HT-29 (cell line): Measurements from ENCODE around the gene PRMT2. TPM values are rescaled to one million over a fixed set of nuclear protein-coding genes. Genes with fewer than 3 reads are reported as not detected.
A peak's percentile ranks its signal among the peaks of the same experiment; 100 is the strongest.

Experiments used
- DNase-seq: peaks from one replicate; pipeline ENCODE4 v3.0.0-alpha.2; 2015; ENCODE audit warnings: low spot score
- total RNA-seq: library from RNA; depleted of rRNA; stranded (reverse); fragments of >200 nt; shearing (Covaris generic); gene quantifications from 2 replicates; pipeline ENCODE4 v1.2.3, GENCODE V29; 2014; rRNA removed

PRMT2 gene
- total RNA-seq = 54.8 and 55.1 TPM in 2 replicates

DNA sequence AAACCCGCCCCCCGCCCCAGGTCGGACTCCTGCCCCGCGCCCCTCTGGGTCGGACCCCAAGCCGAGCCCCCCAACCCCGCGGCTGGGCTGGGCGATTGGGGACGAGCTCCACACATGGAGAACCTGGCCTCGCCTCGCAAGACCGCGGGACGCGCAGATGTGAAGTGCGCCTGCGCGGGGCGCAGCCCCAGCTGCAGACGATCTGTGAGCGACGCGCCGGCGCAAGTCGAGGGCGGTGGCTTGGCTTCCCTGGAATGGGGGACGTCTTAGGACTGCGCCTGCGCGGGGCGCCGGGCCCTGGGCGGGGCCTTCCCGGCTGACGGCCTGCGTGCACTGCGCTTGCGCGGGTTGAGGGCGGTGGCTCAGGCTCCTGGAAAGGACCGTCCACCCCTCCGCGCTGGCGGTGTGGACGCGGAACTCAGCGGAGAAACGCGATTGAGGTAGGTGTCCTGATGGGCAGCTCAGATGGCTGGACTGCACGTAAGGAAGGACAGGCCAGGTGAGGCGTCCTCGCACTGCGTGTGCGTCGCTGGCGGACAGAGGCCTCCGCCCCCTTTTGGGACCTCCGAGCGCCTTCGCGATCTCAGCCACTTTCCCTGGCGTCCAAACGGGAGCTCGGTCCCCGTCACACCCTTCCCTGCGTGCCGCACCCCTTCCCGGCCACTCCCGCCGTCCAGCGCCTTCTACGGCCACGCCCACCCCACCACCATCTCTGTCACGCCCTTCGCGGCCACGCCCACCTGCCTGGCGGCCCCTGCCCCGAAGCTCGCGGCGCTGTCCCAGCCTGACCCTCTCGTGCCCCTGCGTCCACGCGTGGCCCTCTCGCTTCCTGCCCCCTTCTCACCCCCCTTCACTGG lies at the start of gene PRMT2:
Gene PRMT2, plus strand, starts transcription at position 351 of the 857 bp plus-strand sequence. CDS start 1,278 bp downstream, outside the sequence.
- peak; percentile 95 for DNase-seq

DNA sequence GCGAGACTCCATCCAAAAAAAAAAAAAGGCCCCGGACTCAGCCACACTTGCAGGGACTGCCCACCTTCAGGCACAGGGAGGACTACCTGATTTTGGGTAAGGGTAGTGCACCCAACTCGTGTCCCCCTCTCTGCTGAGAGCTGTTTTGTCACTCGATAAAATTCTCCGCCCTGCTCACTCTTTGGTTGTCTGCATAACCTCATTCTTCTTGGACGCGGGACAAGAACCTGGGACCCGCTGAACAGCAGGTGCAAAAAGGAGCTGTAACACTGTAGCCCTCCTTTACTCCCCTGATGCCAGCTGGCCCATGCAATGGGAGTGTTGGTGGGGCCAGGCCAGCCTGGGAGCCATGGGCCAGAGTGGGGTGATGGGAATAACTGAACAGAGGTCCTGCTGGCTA lies 41.2 kb upstream of the PRMT2 start:
- no peak for DNase-seq

DNA sequence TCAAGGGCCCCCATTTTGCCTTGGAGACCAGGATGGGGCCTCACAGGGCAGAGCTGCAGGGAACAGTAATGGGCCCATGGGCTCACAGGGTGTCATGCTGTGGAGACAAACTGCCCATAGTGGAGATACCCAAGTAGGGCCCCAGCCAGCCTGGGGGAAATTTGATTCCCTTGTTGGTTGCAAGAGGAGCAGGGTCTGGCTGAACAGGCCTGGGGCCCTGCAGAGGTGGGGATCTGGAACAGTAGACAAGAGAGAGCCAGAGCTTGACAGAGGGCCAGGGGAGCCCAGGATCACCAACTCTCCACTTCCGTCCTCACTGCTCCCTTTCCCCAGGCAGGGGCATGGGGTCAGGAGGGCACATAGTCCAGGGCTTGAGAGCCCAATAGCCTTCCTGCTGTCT lies 39.3 kb upstream of the PRMT2 start:
- DNase-seq = no peak

DNA sequence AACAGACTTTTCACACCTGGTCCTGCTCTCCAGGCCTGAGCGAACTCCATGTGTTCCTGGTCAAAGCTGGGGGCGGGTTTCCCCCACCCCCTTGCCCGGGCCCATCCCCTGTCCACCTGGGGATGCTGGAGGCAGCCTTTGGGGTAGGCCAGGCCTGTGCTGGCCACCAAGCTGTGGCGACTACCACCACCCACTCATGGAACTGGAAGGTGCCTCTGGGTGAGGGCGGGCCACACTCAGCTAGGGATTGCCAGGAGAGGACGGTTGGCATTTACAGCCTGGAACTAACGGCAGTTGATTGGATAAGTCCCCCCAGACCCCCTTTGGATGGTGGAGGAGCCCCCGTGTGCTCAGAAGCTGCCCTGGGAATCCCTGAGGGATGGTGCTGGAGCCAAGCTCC lies 38.4 kb upstream of the PRMT2 start:
- no peak for DNase-seq

DNA sequence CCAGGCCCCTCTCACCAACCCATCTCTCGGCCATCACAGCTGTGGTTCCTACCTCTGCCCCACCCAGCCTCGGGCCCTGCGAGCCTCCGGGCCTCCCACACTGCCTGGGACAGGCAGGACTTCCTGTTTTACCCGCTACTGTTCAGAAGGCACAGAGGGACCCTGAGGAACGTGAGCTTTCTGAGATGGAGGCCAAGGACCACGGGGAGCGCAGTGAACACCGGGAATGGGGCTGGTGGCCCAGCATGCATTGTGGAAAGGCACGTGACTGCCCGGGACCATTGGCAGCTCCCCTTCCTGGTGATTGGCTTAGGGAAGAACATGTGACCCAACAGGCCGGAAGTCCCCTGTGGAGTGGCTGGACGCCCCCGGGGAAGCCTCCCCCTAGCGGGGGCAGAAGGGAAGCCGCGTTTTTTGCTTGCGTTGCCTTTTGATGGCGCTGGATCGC lies 37.6 kb upstream of the PRMT2 start:
- DNase-seq = no peak

DNA sequence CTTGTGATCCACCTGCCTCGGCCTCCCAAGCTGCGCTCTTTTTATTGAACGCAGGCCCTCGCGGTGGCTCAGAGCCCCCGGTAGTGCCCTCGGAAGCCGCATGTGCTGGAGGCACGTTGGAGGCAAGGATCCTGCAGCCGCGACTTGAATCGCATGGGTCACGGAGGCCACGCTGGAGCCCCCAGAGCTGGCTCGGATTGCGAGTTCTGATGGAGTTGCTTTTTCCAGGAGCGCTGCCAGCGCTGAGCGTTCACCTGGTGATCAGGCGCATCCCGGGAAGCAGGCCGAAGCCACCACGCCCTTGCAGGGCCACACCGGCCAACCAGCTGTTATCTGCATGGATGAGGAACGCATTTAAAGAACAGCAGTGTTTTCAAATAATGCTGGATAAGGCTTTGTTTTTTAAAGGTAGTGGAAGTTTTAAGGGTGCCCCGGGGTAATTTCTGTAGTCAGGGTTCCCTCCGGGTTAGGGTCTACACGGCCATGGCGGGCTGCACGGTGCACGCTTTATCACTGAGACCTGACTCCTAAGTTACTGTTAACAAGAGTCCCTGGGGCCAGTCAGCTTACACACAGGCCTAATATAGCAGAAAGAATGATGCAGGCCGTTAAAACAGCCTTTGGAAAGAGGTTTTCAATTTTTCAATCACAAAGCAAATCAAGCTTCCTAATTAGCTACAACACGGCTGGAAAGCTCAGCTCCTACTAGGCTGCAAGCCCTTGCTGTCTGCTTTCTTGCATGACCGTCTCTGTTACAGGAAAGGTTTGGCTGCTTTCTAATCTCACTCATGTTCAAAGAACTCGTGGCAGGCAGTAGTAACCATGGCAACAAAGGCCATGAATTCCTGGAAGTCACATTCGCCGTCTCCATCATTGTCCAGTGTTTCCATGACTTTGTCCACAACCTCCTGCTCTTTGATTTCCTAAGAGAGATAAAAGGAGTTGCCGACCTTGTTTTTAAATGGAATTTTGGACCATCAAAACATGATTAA lies 36.6 kb upstream of the PRMT2 start:
- no peak for DNase-seq

DNA sequence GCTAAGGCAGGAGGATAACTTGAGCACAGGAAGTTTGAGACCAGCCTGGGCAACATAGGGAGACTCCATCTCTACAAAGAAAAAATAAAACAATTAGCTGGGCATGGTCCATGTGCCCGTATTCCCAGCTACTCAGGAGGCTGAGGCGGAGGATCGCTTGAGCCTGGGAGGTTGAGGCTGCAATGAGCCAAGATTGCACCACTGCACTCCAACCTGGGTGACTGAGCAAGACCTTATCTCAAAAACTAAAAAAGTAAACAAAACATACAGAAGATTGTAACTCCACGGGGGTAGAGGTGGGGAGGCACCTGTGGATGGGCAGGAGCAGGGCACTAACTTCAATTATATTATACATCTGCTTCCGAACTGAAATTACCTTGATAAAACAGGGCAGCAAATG lies 35.2 kb upstream of the PRMT2 start:
- DNase-seq = no peak

DNA sequence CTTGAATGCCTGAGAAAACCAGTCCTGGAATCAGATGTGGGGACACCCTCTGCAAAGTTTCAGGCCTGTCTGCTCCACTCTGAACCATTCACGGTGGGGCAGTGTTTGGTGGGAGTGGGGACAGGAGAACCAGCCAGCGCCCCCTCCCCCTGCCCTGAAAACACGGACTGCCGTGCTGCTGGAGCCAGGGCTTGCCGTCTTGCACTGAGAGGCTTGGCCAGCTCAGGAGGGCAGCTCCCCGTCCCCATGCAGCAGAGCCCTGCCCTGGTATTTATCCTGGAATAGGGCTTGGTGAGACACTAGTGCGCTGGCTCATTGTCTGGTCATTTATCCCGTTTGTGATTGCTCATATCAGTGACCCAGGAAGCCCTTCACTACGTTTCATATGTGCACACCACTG lies 34.5 kb upstream of the PRMT2 start:
- no peak for DNase-seq

DNA sequence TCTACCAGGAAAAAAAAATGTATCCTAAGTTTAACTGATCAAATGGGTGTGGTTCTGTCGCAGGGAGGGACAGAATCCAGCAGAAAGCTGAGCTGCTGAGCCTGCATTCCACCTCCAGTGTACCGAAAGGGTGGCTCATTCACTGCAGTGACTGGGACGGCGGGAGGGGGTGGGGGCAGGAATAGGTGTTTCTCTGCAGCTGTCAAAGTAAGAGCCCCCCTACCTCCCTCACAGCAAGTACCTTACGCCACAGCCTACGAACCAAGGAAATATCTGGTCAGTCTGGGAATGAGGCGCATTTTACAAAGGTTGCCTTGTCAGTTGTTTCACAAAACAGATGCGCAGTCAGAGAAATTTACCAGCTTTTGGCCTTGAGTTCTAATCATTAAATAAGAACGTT lies 32.2 kb upstream of the PRMT2 start:
- no peak for DNase-seq

DNA sequence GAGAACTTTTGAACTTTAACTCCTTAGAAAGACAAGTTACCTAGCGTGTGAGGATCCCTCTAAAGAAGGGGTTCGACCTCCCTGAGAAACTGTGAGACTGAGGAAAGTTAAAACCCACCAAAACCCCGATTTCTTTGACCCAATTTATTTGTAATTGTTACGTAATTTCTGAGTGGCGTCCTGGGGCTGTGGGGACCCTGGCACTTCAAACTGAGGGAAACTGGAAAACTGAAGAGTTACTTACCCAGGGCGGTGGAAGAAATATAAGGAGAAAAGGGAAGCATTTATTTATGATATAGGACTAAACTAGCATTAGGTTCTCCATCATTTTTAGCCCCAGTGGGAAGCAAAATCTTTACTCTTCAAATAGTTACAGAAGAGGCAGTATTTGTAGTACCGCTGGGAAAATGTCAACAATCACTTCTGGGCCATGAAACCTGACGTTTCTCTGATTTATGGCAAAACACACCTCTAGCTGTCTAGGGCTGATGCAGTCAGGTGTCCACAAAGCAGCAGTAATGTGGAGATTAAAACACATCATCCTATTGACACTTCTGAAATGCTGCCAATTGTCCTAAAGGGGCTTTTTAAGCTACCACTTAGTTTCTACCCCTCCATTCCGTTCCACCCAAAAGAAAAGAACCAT lies 31.0 kb upstream of the PRMT2 start:
- no peak for DNase-seq

DNA sequence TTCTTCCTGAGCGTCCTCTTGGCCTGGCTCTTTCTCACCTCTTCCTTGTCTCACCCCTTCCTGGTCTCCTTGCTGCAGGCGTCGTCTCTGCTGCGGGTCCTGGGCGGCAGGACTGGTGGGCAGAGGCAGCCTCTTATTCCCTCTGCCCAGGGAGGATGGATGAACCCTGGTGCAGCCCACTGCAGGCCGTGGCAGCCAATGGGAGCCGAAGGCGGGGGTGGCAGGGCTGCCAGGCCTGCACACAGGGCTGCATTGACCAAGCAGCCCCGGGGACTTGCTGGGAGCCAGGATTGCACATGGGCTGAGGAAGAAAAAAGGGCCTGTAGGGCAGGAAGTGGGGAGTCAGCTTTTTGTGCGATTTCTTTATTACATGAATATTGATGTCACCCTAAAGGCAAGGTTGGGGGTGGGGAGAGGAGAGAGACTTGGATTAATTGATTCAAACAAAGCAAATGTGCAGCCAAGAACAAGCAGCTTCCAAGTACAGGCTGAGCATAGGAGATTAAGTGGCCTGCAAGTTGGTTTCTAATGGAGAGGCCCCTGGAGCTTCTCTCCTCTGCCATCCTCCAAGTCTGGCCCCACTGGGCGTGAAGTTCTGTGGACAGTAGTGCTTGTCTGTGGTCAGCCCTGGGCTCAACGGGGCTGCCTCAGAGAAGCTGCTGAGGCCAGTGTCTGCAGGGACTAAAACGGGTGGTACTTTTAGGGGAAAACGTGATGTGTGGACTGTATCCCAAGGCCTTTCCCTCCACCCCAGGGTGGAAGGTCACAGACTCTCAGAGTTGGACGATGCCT lies 30.3 kb upstream of the PRMT2 start, which contains the start of gene S100B:
Gene S100B, minus strand, starts transcription at position 108 of the 792 bp plus-strand sequence. CDS start 2,667 bp downstream, outside the sequence.
- no peak for DNase-seq

DNA sequence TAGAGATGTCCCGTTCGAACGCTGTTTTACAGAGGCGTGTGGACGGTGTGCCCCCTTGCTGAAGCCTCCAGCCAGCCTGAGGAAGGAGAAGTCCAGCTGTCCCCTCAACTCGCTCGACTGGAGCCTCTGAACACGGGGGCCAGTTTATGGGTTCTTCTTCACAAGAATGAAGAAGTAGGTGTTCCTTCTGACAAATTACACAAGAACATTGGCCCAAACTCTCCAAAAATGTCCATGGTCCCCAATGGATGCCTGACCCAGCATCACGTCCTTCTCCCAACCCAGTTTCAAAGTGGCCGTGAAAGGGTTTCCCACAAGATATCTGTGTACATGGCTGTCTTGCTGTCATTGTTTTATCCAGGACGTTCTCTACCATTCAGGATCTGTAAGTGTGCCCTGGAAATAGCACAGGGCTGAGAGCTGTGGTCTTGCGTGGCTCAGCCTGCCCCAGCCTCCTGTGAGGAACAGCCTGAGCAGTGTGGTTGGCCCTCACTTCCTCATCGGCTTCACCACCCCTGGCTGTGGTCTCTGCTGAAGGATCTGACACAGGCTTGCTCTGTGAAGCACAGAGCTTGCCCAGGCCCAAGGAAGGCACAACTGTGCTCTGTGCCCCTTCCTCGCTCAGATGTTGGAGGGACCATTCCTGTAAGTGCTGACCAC lies 29.6 kb upstream of the PRMT2 start:
- DNase-seq = no peak

DNA sequence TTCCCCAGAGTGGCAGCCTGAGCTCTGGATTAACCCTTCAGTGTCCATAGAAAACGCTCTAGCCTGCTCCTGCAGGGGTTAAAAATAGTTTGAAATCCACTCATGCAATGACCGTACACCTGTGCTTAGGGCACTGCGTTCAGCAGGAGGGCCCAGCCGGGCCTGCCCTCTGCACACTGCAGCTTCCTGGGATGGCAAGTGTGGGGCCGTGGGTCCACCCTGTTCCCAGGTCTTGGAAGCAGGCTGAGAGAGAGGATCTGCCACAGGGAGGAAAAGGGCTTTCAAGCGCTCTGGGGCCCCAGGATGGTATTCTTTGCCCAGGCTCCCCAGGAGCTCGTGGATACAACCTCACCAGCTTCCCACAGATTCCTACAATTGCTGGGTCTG lies 29.1 kb upstream of the PRMT2 start:
- DNase-seq = no peak

DNA sequence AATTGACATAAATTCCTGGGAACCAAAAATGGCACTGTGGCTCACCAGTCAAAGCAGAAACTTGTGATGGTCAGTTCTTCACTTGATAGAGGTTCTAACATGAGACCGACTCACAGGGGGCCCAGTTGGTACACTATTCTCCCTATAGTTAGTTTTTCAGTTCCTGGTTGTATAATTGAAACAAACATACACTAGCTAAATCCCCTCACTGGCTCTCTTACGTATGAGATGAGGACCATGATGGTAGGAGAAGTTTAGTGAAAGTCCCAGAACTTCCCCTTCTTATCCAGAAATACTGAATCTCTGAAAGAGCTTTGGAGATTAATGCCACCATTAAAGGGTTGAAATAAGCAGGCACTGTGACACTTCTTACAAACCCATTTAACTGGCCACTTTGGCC lies 27.8 kb upstream of the PRMT2 start:
- DNase-seq = no peak

DNA sequence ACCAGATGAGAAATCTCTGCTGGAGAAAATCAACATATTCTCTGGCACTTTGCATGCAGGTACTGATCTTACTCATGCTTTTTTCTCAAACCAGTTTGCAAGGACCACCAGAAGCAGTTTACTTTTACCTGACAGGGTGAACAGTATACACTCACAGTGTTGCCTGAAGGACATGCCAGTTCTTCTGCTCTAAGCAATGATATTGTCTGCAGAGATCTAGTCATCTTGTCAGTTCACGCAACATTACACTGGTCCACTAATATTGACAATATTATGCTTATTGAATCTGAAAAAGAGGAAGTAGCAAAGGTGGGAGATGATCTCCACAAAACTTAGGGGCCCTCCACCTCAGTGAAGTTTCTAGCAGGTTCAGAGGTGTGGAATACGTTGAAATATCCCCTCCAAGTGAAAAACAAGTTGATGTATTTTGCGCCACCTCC lies 26.8 kb upstream of the PRMT2 start:
- no peak for DNase-seq

DNA sequence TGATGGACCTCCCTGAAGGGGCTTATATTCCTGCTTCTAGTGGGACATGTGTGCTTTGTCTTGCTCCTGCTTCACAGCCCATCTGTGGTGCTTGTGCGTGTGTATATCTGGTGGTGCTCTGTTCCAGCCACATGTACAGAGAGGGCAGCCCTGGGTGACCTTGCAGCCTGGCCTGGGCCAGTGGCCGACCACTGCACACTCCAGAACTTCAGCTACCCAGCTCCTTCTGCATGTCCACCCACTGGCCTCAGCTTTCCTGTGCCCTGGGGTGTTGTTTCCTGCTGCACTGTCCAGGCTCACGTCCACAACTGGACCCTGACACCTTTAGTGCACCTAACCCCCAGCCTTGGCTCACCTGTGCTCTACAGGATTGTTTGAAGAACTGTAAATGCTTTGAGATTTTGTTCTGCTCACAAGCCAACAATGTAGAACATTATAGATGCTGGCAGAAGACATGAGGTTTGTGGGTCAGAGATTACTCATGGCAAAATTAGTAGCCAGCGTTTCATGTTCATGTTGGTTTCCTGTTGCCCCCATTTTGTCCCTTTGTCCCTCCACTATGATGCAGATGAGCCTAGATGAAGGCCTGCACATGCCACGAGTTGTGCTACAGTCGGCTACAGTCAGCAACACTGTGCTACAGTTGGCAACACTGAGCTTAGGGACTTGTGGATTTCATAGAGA lies 25.3 kb upstream of the PRMT2 start:
- no peak for DNase-seq

DNA sequence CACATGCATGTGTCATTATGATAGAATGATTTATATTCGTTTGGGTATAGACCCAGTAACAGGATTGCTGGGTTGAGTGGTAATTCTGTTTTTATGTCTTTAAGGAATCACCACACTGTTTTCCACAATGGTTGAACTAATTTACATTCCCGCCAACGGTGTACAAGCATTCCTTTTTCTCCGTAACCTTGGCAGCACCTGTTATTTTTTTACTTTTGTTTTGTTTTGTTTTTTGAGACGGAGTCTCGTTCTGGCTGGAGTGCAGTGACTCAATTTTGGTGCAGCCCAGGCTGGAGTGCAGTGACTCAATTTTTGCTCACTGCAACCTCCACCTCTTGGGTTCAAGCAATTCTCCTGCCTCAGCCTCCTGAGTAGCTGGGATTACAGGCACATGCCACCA lies 22.1 kb upstream of the PRMT2 start:
- DNase-seq = no peak

DNA sequence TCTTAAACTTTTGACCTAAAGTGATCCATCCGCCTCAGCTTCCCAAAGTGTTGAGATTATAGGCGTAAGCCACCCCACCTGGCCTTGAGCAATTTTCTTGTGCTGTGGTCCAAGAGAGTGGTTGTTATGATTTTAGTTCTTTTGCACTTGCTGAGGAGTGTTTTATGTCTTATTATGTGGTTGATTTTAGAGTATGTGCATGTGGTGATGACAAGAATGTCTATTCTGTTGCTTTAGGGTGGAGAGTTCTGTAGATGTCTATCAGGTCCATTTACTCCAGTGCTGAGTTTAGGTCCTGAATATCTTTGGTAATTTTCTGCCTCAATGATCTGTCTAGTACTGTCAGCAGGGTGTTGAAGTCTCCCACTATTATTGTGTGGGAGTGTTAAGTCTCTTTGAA lies 19.4 kb upstream of the PRMT2 start:
- DNase-seq = no peak

DNA sequence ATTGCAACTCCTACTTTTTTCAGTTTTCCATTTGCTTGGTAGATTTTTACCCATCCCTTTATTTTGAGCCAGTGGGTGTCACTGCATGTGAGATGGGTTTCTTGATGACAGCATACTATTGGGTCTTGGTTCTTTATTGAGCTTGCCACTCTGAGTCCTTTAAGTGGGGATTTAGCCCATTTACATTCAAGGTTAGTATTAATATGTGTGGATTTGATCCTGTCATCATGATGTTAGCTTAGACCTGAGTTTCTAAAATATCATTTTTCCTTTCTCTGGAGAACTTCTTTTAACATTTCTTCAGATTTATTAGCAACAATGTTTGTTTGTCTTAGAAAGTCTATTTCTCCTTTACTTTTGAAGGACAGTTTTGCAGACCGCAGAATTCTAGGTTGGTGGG lies 18.8 kb upstream of the PRMT2 start:
- DNase-seq = no peak
